D721Med (cell line): Measurements from ENCODE around the gene SLC10A7.

Experiments used
- DNase-seq: peaks from one replicate; pipeline ENCODE4 v3.0.0; 2011; ENCODE audit warnings: low spot score; ENCODE audit not compliant: insufficient read length
- FAIRE-seq: peaks from 2 replicates; lab custom pipeline; 2011; peaks lifted over from hg19 to GRCh38; lab: Jason Lieb, UNC
- TF ChIP-seq, protein P1 (sequence below): IDR thresholded peaks from 2 replicates; pipeline ENCODE4 v1.5.1; 2012; ENCODE audit warnings: mild to moderate bottlenecking, control low read depth; ENCODE audit not compliant: insufficient read depth; ENCODE audit errors: missing control alignments

The SLC10A7 gene

DNA sequence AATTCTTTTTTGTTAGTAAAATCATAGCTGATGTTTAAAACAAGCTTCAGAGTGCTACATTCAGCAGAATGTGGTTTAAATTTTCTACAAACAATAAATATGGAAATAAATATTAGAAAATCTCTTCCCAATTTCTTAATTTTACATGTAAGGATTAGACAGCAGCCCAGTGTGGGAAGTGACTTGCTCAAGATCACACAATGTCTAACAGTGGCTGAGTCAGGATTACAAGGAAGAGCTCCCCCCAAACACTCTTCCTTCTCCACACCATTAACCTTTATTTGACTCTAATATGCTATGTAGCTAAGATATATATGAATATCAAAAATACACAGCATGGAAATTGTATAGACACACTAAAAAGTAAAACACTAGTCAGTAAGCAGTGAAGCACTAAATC is 59.5 kb downstream of the SLC10A7 start:
- TF ChIP-seq, protein P1, sequence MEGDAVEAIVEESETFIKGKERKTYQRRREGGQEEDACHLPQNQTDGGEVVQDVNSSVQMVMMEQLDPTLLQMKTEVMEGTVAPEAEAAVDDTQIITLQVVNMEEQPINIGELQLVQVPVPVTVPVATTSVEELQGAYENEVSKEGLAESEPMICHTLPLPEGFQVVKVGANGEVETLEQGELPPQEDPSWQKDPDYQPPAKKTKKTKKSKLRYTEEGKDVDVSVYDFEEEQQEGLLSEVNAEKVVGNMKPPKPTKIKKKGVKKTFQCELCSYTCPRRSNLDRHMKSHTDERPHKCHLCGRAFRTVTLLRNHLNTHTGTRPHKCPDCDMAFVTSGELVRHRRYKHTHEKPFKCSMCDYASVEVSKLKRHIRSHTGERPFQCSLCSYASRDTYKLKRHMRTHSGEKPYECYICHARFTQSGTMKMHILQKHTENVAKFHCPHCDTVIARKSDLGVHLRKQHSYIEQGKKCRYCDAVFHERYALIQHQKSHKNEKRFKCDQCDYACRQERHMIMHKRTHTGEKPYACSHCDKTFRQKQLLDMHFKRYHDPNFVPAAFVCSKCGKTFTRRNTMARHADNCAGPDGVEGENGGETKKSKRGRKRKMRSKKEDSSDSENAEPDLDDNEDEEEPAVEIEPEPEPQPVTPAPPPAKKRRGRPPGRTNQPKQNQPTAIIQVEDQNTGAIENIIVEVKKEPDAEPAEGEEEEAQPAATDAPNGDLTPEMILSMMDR = no peak
- no peak for FAIRE-seq
- DNase-seq = no peak

DNA sequence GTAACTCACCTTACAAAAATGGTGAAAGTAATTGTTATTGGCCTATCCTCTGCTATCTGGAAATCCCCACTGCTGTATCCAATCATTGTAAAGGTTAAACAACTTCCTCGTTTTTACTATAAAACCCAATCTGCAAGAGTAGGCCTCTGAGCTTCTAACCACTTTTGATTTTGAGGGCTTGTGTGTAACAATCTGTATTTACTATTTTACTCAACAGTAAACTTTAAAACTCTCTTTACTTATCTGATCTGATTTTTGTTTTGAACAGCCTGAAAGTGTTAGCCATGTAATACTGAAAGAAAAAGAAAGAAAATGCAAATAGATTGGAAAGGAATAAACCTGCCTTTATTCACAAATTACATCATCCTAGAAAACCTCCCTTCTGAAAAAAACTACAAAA is 63.1 kb downstream of the SLC10A7 start:
- TF ChIP-seq, protein P1 = no peak
- DNase-seq = no peak
- FAIRE-seq = no peak

DNA sequence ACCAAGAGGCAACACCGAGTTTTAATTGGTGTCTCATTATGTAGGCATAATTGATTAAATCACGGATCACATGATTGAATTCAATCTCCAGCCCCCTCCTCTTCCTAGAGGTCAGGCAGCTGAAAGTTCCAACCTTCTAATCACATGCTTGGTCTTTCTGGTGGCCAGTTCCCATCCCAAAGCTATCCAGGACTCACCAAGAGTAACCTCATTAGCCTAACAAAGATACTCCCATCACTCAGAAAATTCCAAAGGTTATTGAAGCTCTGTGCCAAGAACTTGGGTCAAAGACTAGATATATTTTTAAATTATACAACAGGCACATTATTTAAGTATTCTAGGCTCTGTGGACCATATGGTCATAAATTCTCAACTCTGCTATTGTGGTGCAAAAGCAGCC is 65.1 kb downstream of the SLC10A7 start:
- TF ChIP-seq, protein P1 = no peak
- FAIRE-seq = no peak

DNA sequence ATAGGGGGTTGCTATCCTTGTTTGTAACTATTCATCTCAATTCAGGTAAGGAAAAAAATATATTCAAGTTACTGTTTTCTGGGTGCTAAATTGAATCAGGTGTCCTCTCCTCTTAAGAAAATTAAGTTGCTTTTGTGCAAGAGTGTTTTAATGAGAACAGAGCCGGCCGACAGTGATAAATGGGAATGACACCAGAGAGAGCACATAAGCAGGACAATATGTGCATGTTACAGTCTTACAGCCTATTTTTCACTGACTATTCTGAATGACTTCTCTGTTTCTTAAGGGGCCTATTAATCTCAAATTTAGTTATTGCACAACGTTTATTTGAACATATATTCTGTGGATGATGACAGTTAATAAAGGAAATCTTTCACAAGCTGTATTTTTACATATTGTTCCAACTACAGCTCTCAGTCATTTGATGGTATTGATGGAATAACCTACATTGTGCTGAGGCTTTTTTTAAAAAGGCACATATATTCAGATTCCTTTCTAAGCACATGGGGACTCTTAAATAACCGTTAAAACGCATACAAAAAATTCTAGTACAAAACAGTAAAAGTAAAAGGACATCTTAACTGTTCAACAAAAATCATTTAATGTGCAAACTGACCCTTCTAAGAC is 68.4 kb downstream of the SLC10A7 start:
- DNase-seq (no peak), FAIRE-seq (no peak)
- TF ChIP-seq, protein P1 = no peak

More for the DNA sequence above, 65.1 kb downstream of the SLC10A7 start:
- DNase-seq = no peak

DNA sequence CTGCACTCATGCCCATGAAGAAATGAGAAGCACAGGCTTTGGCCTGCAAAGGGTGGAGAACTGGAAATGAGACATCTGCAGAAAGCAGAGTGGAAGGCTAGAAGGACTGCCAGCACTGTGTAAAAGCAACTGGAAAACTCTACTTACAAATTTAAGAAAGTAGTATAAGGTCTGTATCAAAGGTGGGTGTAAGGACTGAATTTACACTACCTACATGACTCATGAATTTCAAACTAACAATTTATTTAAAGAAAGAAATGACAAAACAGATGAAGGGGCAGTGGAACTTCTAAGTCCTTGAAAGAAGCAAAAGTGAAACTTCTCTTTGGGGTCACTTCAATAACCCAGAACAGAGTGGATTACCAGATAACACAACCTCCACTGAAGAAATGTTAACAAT is 71.2 kb downstream of the SLC10A7 start:
- DNase-seq (no peak), FAIRE-seq (no peak)
- TF ChIP-seq, protein P1 = no peak

DNA sequence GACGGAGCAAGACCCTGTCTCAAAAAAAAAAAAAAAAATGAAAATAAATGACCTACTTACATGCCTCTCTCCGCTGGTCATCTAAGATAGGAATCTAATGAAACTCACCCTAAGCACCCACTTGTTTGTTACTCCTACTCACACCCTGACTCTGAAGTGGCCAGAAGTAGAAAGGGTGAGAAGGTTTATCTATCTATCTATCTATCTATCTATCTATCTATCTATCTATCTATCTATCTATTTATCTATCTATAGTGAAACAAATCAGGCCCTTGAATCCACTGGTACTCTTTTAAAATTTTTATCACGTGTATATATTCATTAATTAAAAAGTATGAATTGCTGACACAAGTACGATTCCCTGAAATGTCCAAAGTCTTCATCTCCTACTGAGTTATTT is 75.2 kb downstream of the SLC10A7 start:
- FAIRE-seq = no peak
- DNase-seq = no peak
- TF ChIP-seq, protein P1 = no peak
